ENCODE measurements around the gene LRRC49.

The LRRC49 gene

GRCh38 chr15:71097890-71098289 is 205.3 kb downstream of the LRRC49 start:
- DNase-seq, result no peak

- no peak for DNase-seq
Observed at GRCh38 chr15:71098920-71099319, 206.3 kb downstream of the LRRC49 start.

All from midbrain (tissue), 1 donor.